ENCODE results near the gene PAPPA2.
"Not testable (repeated sequence)": the region's sequence is repeated elsewhere in the genome, so short reads cannot be mapped to it uniquely, and the experiment has no call there.

The PAPPA2 gene

DNA sequence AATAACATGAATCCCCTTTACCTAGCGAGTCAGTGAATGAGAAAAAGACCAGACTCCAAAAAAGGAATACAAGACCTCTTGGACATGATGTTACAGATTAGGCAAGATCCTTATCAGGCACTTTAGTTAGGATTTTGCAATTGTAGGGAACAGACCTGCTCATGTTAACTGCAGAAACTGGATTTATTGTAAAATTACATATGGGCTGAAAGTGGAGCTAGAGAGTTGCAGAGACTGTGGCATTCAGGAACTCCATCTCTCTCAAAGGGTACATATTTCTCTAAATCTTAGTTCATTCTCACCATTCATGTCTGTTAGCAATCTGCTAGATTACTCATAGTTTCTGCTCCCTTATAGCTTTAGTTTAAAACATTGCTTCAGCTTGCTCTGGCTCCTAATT lies 142.2 kb downstream of the PAPPA2 start:
- no peak overlapping the region for H3K27ac Mint-ChIP-seq
- peaks cover 0 to 5% of the 10 kb centered on the region in 2 donors for H3K27me3 Mint-ChIP-seq
- ATAC-seq (replicated peaks), result no peak
- DNase-seq, result no peak
- H3K9me3 Mint-ChIP-seq, result peaks cover 7 to 8% of the 10 kb centered on the region in 2 donors
- H3K4me1 Mint-ChIP-seq (ENCODE audit: low read depth in 2 of 2), result no peaks in the 10 kb centered on the region
- H3K4me3 Mint-ChIP-seq, result no peak overlapping the region
- H3K36me3 Mint-ChIP-seq (ENCODE audit: insufficient read depth), result no peaks in the 10 kb centered on the region

DNA sequence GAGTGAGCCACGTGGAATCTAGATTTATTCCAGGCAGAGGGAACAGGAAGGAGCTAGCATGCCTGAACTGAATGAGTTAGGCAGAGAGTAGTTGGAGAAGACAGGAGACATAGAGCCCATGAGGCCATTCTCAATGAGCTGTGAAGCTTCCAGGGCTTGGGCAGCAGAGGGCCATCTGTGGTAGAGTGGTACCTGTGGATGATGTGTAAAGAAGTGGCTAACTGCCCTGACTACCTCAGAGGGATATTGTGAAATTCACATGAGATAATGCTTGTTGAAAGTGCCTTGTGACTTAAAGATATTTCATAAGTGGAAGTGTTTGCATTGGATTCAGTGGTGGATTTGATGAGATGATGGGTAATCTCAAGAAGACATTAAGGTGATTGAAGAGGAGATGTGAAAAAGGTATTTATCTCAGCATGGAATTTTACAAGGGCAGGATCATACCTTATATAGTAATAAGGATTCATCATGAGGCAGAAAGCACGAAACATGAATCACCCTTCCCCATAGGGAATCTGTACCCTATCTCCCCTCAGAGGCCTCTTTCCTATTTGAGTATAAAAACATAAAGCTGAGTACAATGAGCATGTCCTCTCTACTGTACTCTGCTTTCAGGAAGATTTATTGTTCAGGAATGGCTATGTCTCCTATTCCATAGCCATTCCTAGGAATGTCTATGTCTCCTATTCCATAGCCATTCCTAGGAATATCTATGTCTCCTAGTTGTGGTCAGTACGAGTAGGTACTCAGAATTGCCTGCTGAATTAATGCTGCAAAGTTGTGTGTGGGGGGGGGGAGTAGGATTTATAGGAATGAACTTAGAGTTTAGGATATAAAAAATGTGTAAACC lies 146.8 kb downstream of the PAPPA2 start:
- Mint-ChIP-seq H3K9me3 (peaks cover 6 to 7% of the 10 kb centered on the region in 2 donors), H3K4me1 (ENCODE audit: low read depth in 2 of 2) (no peaks in the 10 kb centered on the region), H3K27ac (no peak overlapping the region), H3K36me3 (ENCODE audit: insufficient read depth) (no peaks in the 10 kb centered on the region), H3K4me3 (no peak overlapping the region), H3K27me3 (peaks cover 0 to 5% of the 10 kb centered on the region in 2 donors)
- DNase-seq (no peak), ATAC-seq (replicated peaks) (no peak)

- no peaks in the 10 kb centered on the region for H3K4me1 Mint-ChIP-seq (ENCODE audit: low read depth in 2 of 2)
- ATAC-seq (replicated peaks), result no peak
- peaks cover 5% of the 10 kb centered on the region for H3K36me3 Mint-ChIP-seq (ENCODE audit: insufficient read depth)
- H3K9me3 Mint-ChIP-seq, result peaks cover 4 to 7% of the 10 kb centered on the region in 2 donors
- DNase-seq, result no peak
- peaks cover 0 to 5% of the 10 kb centered on the region in 2 donors for H3K27me3 Mint-ChIP-seq
- no peak overlapping the region for H3K4me3 Mint-ChIP-seq
- no peak overlapping the region for H3K27ac Mint-ChIP-seq
Observed at GRCh38 chr1:176612791-176613190, 149.8 kb downstream of the PAPPA2 start.

DNA sequence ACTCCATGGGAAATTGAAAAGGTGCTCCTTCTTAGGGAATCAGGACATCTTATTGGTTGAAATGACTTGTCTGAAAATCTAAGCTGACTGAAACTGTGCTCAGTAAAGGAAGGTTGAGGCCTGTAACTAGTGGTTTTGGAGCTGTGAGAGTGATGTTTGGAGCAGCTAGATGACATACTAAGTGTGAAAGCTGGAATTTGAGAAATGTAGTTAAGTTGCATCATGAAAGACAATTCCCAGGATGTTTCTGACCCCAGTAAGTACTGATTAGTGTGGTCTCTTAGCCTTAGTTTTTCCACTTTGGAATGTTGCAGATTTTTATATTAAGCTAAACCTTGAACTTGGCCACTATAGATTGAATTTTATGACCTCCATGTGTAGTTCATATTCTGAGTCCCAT lies 154.9 kb downstream of the PAPPA2 start:
- Mint-ChIP-seq H3K27ac (no peak overlapping the region), H3K36me3 (ENCODE audit: insufficient read depth) (peaks cover 5% of the 10 kb centered on the region), H3K27me3 (no peaks in the 10 kb centered on the region), H3K9me3 (no peaks in the 10 kb centered on the region), H3K4me3 (no peak overlapping the region), H3K4me1 (ENCODE audit: low read depth in 2 of 2) (no peaks in the 10 kb centered on the region)
- DNase-seq, result no peak
- ATAC-seq (replicated peaks), result no peak

GRCh38 chr1:176619261-176619660 lies 156.3 kb downstream of the PAPPA2 start:
- Mint-ChIP-seq H3K27me3 (no peaks in the 10 kb centered on the region), H3K36me3 (ENCODE audit: insufficient read depth) (peaks cover 5% of the 10 kb centered on the region), H3K27ac (no peak overlapping the region), H3K9me3 (no peaks in the 10 kb centered on the region), H3K4me1 (ENCODE audit: low read depth in 2 of 2) (no peaks in the 10 kb centered on the region), H3K4me3 (no peak overlapping the region)
- ATAC-seq (replicated peaks) (no peak), DNase-seq (no peak)

GRCh38 chr1:176625365-176625764 lies 162.4 kb downstream of the PAPPA2 start:
- Mint-ChIP-seq H3K27ac (no peak overlapping the region), H3K36me3 (ENCODE audit: insufficient read depth) (no peaks in the 10 kb centered on the region), H3K4me1 (ENCODE audit: low read depth in 2 of 2) (no peaks in the 10 kb centered on the region), H3K4me3 (no peak overlapping the region), H3K27me3 (no peaks in the 10 kb centered on the region), H3K9me3 (peaks cover 0 to 3% of the 10 kb centered on the region in 2 donors)
- no peak for ATAC-seq (replicated peaks)
- DNase-seq, result no peak

DNA sequence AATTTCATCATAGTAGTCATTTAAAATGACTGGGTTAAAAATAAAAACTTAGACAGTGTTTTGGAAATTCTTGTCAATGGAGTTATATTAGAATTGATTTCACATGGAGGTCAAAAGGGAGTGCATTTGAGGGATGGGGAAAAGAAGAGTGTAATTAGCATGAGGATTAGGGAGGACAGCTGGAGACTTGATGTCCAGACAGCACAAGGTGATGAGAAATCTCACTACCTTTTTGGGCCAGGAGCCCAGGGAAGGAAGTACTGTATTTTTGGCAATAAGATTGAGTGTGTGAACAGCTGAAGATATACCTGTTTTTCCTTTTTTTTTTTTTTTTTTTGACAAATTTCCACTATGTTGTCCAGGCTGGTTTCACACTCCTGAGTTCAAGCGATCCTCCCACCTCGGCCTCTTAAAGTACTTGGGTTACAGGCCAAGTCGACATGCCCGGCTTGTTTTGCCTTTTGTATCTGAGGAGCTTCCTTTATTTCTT lies 163.6 kb downstream of the PAPPA2 start:
- Mint-ChIP-seq H3K4me3 (no peak overlapping the region), H3K27ac (no peak overlapping the region), H3K4me1 (ENCODE audit: low read depth in 2 of 2) (no peaks in the 10 kb centered on the region), H3K36me3 (ENCODE audit: insufficient read depth) (no peaks in the 10 kb centered on the region), H3K27me3 (no peaks in the 10 kb centered on the region), H3K9me3 (peaks cover 0 to 3% of the 10 kb centered on the region in 2 donors)
- DNase-seq, result no peak
- no peak for ATAC-seq (replicated peaks)

DNA sequence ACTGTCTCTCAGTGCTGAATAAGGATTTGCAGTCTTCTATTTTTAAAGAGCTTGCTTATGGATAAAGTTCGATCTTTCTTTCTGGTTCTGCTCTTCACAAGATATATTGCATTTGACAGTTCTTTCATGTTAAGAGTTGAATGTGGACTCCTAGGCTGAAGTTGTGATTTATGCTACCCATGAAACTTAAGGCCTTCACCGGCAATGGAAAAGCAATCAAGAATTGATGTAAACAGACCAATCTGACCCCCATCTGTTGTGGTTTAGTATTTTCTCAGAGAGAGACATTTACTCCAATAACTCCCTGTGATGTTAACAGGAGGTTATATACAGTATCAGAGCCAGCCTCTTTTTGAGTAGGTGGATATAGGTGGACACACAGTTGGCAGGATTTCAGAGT lies 165.8 kb downstream of the PAPPA2 start:
- H3K4me1 Mint-ChIP-seq (ENCODE audit: low read depth in 2 of 2), result no peaks in the 10 kb centered on the region
- no peak overlapping the region for H3K27ac Mint-ChIP-seq
- H3K4me3 Mint-ChIP-seq, result no peak overlapping the region
- DNase-seq (no peak), ATAC-seq (replicated peaks) (no peak)
- H3K9me3 Mint-ChIP-seq, result peaks cover 0 to 3% of the 10 kb centered on the region in 2 donors
- H3K27me3 Mint-ChIP-seq, result no peaks in the 10 kb centered on the region
- H3K36me3 Mint-ChIP-seq (ENCODE audit: insufficient read depth), result no peaks in the 10 kb centered on the region

DNA sequence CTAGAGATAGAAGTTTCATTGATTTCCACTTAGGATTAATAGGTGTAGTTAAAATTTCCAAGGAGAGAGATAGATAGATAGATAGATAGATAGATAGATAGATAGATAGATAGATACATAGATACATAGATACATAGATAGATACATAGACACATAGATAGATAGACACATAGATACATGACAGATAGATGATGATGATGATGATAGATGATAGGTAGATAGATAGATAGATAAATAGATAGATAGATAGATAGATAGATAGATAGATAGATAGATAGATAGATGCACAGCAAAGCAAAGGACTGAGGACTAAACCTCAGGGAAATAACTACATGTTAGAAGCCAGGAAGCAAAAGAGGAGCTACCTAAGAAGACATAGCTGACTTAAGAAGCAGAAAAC lies 171.8 kb downstream of the PAPPA2 start:
- H3K36me3 Mint-ChIP-seq (ENCODE audit: insufficient read depth); H3K27me3 Mint-ChIP-seq; DNase-seq; H3K9me3 Mint-ChIP-seq; ATAC-seq (replicated peaks); H3K4me1 Mint-ChIP-seq (ENCODE audit: low read depth in 2 of 2); H3K27ac Mint-ChIP-seq; H3K4me3 Mint-ChIP-seq: not testable (repeated sequence)

GRCh38 chr1:176638713-176639526 lies 175.9 kb downstream of the PAPPA2 start:
- Mint-ChIP-seq H3K4me1 (ENCODE audit: low read depth in 2 of 2) (no peaks in the 10 kb centered on the region), H3K4me3 (no peak overlapping the region), H3K27me3 (no peaks in the 10 kb centered on the region), H3K36me3 (ENCODE audit: insufficient read depth) (no peaks in the 10 kb centered on the region), H3K9me3 (peaks cover 3 to 7% of the 10 kb centered on the region in 2 donors), H3K27ac (no peak overlapping the region)
- DNase-seq (no peak), ATAC-seq (replicated peaks) (no peak)

GRCh38 chr1:176643536-176643935 lies 180.6 kb downstream of the PAPPA2 start:
- Mint-ChIP-seq H3K27ac (no peak overlapping the region), H3K4me1 (ENCODE audit: low read depth in 2 of 2) (no peaks in the 10 kb centered on the region), H3K4me3 (no peak overlapping the region), H3K36me3 (ENCODE audit: insufficient read depth) (no peaks in the 10 kb centered on the region), H3K27me3 (no peaks in the 10 kb centered on the region), H3K9me3 (peaks cover 3 to 7% of the 10 kb centered on the region in 2 donors)
- DNase-seq, result no peak
- ATAC-seq (replicated peaks), result no peak

DNA sequence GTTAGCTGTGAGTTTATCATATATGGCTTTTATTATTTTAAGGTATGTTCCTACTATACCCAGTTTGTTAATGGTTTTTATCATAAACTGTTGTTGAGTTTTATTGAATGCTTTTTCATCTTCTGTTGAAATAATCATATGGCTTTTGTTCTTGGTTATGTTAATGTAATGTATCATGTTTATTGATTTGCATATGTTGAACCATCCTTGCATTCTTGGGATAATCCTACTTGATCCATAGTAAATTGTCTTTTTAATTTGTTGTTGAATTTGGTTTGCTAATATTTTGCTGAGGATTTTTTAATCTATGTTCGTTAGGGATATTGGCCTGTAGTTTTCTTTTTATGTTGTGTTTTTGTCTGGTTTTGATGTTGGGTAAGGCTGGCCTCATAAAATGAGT lies 185.6 kb downstream of the PAPPA2 start:
- no peak overlapping the region for H3K4me3 Mint-ChIP-seq
- no peak for ATAC-seq (replicated peaks)
- H3K36me3 Mint-ChIP-seq (ENCODE audit: insufficient read depth), result no peaks in the 10 kb centered on the region
- no peak for DNase-seq
- no peak overlapping the region for H3K27ac Mint-ChIP-seq
- no peaks in the 10 kb centered on the region for H3K4me1 Mint-ChIP-seq (ENCODE audit: low read depth in 2 of 2)
- H3K9me3 Mint-ChIP-seq, result peaks cover 10 to 12% of the 10 kb centered on the region in 2 donors
- no peaks in the 10 kb centered on the region for H3K27me3 Mint-ChIP-seq

GRCh38 chr1:176656257-176656995 lies 193.5 kb downstream of the PAPPA2 start:
- Mint-ChIP-seq H3K4me3 (no peak overlapping the region), H3K4me1 (ENCODE audit: low read depth in 2 of 2) (no peaks in the 10 kb centered on the region), H3K27ac (no peak overlapping the region), H3K27me3 (no peaks in the 10 kb centered on the region), H3K36me3 (ENCODE audit: insufficient read depth) (no peaks in the 10 kb centered on the region), H3K9me3 (peaks cover 11 to 13% of the 10 kb centered on the region in 2 donors)
- no peak for DNase-seq
- no peak for ATAC-seq (replicated peaks)
